ENCODE measurements around the gene CDH11.

DNA sequence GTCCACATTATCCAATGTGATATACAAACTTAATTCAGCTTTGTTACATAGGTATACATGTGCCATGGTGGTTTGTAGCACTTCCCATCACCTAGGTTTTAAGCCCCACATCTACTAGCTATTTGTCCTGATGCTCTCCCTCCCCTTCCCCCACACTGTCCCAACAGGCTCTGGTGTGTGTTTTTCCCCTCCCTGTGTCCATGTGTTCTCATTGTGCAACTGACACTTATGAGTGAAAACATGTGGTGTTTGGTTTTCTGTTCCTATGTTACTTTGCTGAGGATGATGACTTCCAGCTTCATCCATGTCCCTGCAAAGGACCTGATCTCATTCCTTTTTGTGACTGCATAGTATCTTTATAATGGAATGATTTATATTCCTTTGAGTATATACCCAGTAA lies 196.7 kb downstream of the CDH11 start:
- TF ChIP-seq, protein P1, sequence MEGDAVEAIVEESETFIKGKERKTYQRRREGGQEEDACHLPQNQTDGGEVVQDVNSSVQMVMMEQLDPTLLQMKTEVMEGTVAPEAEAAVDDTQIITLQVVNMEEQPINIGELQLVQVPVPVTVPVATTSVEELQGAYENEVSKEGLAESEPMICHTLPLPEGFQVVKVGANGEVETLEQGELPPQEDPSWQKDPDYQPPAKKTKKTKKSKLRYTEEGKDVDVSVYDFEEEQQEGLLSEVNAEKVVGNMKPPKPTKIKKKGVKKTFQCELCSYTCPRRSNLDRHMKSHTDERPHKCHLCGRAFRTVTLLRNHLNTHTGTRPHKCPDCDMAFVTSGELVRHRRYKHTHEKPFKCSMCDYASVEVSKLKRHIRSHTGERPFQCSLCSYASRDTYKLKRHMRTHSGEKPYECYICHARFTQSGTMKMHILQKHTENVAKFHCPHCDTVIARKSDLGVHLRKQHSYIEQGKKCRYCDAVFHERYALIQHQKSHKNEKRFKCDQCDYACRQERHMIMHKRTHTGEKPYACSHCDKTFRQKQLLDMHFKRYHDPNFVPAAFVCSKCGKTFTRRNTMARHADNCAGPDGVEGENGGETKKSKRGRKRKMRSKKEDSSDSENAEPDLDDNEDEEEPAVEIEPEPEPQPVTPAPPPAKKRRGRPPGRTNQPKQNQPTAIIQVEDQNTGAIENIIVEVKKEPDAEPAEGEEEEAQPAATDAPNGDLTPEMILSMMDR (conservative IDR thresholded peaks at IDR 0.05 in 1 of 2, IDR thresholded peaks at IDR 0.05 in 1 of 2; ENCODE audit: low read depth in 1 of 2, low read length in 2 of 2) = no peak
- no peak for TF ChIP-seq EZH2 (IDR thresholded peaks at IDR 0.05; ENCODE audit: low read length, missing control alignments)
